Measurements from ENCODE around the gene KIR2DL1. TPM values are rescaled to one million over a fixed set of nuclear protein-coding genes. Genes with fewer than 3 reads are reported as not detected.
"Not testable (repeated sequence)": the region's sequence is repeated elsewhere in the genome, so short reads cannot be mapped to it uniquely, and the experiment has no call there.

Gene KIR2DL1
- total and polyA plus RNA-seq, 4 experiments from 2014 or later, result 0.15 TPM; not detected in 3

- H3K27me3 Mint-ChIP-seq, result peaks cover 8 to 13% of the 10 kb centered on the region in 2 donors
- H3K4me3 Mint-ChIP-seq; DNase-seq; H3K9me3 Mint-ChIP-seq; CTCF ChIA-PET (ENCODE audit: partially characterized antibody); H3K4me1 ChIP-seq (ENCODE audit: insufficient read depth, low read length); H3K4me1 Mint-ChIP-seq; H3K36me3 Mint-ChIP-seq; POLR2A ChIA-PET (ENCODE audit: partially characterized antibody); H3K27ac ChIP-seq (ENCODE audit: low read depth, low read length); H3K27me3 ChIP-seq (ENCODE audit: insufficient read depth, low read length); H3K27ac Mint-ChIP-seq; H3K9me3 ChIP-seq (ENCODE audit: control insufficient read depth in 1 of 2, low read length in 2 of 2); intact Hi-C loops (cut with micrococcal nuclease); H3K4me3 ChIP-seq (ENCODE audit: low read length in 2 of 2); H3K36me3 ChIP-seq (ENCODE audit: insufficient read depth, low read length): not testable (repeated sequence)
Observed at GRCh38 chr19:54772666-54773065, 3.1 kb downstream of the KIR2DL1 start.

- H3K4me1 ChIP-seq (ENCODE audit: insufficient read depth, low read length); H3K9me3 Mint-ChIP-seq; H3K27ac Mint-ChIP-seq; DNase-seq; H3K4me1 Mint-ChIP-seq; H3K27me3 ChIP-seq (ENCODE audit: insufficient read depth, low read length); POLR2A ChIA-PET (ENCODE audit: partially characterized antibody); H3K27ac ChIP-seq (ENCODE audit: low read depth, low read length); H3K9me3 ChIP-seq (ENCODE audit: control insufficient read depth in 1 of 2, low read length in 2 of 2); H3K36me3 ChIP-seq (ENCODE audit: insufficient read depth, low read length); H3K4me3 Mint-ChIP-seq; H3K4me3 ChIP-seq (ENCODE audit: low read length in 2 of 2); H3K36me3 Mint-ChIP-seq; intact Hi-C loops (cut with micrococcal nuclease): not testable (repeated sequence)
- CTCF ChIA-PET (ENCODE audit: partially characterized antibody), result interaction anchor here (1.4 kb wide), 1 partner anchor 21 kb away, joined by 3 read pairs; no protein-coding TSS in a partner anchor
- peaks cover 9 to 10% of the 10 kb centered on the region in 2 donors for H3K27me3 Mint-ChIP-seq
Observed at GRCh38 chr19:54775095-54775815, 5.7 kb downstream of the KIR2DL1 start.

- DNase-seq; POLR2A ChIA-PET (ENCODE audit: partially characterized antibody); H3K36me3 Mint-ChIP-seq; H3K27ac Mint-ChIP-seq; H3K9me3 Mint-ChIP-seq; H3K27me3 ChIP-seq (ENCODE audit: insufficient read depth, low read length); H3K4me1 Mint-ChIP-seq; H3K9me3 ChIP-seq (ENCODE audit: control insufficient read depth in 1 of 2, low read length in 2 of 2); H3K4me3 Mint-ChIP-seq; H3K27ac ChIP-seq (ENCODE audit: low read depth, low read length); H3K4me3 ChIP-seq (ENCODE audit: low read length in 2 of 2); H3K36me3 ChIP-seq (ENCODE audit: insufficient read depth, low read length); intact Hi-C loops (cut with micrococcal nuclease); H3K4me1 ChIP-seq (ENCODE audit: insufficient read depth, low read length): not testable (repeated sequence)
- peaks cover 8 to 10% of the 10 kb centered on the region in 2 donors for H3K27me3 Mint-ChIP-seq
- CTCF ChIA-PET (ENCODE audit: partially characterized antibody), result interaction anchor here (1.4 kb wide), 1 partner anchor 20 kb away, joined by 3 read pairs; no protein-coding TSS in a partner anchor
Observed at GRCh38 chr19:54775830-54776229, 6.2 kb downstream of the KIR2DL1 start.

- H3K36me3 Mint-ChIP-seq; H3K9me3 ChIP-seq (ENCODE audit: control insufficient read depth in 1 of 2, low read length in 2 of 2); intact Hi-C loops (cut with micrococcal nuclease); H3K27ac ChIP-seq (ENCODE audit: low read depth, low read length); POLR2A ChIA-PET (ENCODE audit: partially characterized antibody); CTCF ChIA-PET (ENCODE audit: partially characterized antibody); DNase-seq; H3K4me3 Mint-ChIP-seq; H3K36me3 ChIP-seq (ENCODE audit: insufficient read depth, low read length); H3K27me3 ChIP-seq (ENCODE audit: insufficient read depth, low read length); H3K4me1 Mint-ChIP-seq; H3K4me3 ChIP-seq (ENCODE audit: low read length in 2 of 2); H3K4me1 ChIP-seq (ENCODE audit: insufficient read depth, low read length); H3K27ac Mint-ChIP-seq: not testable (repeated sequence)
- H3K9me3 Mint-ChIP-seq, result peaks cover 0 to 22% (median 10%) of the 10 kb centered on the region in 8 donors
- H3K27me3 Mint-ChIP-seq, result peaks cover 10 to 11% of the 10 kb centered on the region in 2 donors
Observed at GRCh38 chr19:54777851-54778250, 8.3 kb downstream of the KIR2DL1 start.

- not testable (repeated sequence) for DNase-seq
Observed at GRCh38 chr19:54778896-54779295, 9.3 kb downstream of the KIR2DL1 start.

GRCh38 chr19:54782916-54783315, 13.3 kb downstream of the KIR2DL1 start:
- H3K36me3 ChIP-seq (ENCODE audit: insufficient read depth, low read length); H3K36me3 Mint-ChIP-seq; H3K27ac Mint-ChIP-seq; POLR2A ChIA-PET (ENCODE audit: partially characterized antibody); H3K27me3 ChIP-seq (ENCODE audit: insufficient read depth, low read length); H3K4me1 ChIP-seq (ENCODE audit: insufficient read depth, low read length); H3K4me3 ChIP-seq (ENCODE audit: low read length in 2 of 2); H3K27ac ChIP-seq (ENCODE audit: low read depth, low read length); H3K4me3 Mint-ChIP-seq; H3K4me1 Mint-ChIP-seq; CTCF ChIA-PET (ENCODE audit: partially characterized antibody); intact Hi-C loops (cut with micrococcal nuclease); DNase-seq; H3K9me3 ChIP-seq (ENCODE audit: control insufficient read depth in 1 of 2, low read length in 2 of 2): not testable (repeated sequence)
- H3K27me3 Mint-ChIP-seq, result peaks cover 17 to 19% of the 10 kb centered on the region in 2 donors
- peaks cover 0 to 22% (median 10%) of the 10 kb centered on the region in 8 donors for H3K9me3 Mint-ChIP-seq

More at GRCh38 chr19:54778896-54779295, 9.3 kb downstream of the KIR2DL1 start:
- H3K36me3 Mint-ChIP-seq; H3K4me1 Mint-ChIP-seq; intact Hi-C loops (cut with micrococcal nuclease); POLR2A ChIA-PET (ENCODE audit: partially characterized antibody); H3K9me3 ChIP-seq (ENCODE audit: control insufficient read depth in 1 of 2, low read length in 2 of 2); H3K27ac ChIP-seq (ENCODE audit: low read depth, low read length); H3K27ac Mint-ChIP-seq; H3K27me3 ChIP-seq (ENCODE audit: insufficient read depth, low read length); H3K36me3 ChIP-seq (ENCODE audit: insufficient read depth, low read length); H3K4me3 Mint-ChIP-seq; H3K4me3 ChIP-seq (ENCODE audit: low read length in 2 of 2); CTCF ChIA-PET (ENCODE audit: partially characterized antibody); H3K4me1 ChIP-seq (ENCODE audit: insufficient read depth, low read length): not testable (repeated sequence)
- Mint-ChIP-seq H3K9me3 (peaks cover 0 to 22% (median 10%) of the 10 kb centered on the region in 8 donors), H3K27me3 (peaks cover 15% of the 10 kb centered on the region in 2 donors)

- H3K27ac Mint-ChIP-seq; POLR2A ChIA-PET (ENCODE audit: partially characterized antibody); intact Hi-C loops (cut with micrococcal nuclease); DNase-seq; H3K4me1 ChIP-seq (ENCODE audit: insufficient read depth, low read length); H3K36me3 Mint-ChIP-seq; CTCF ChIA-PET (ENCODE audit: partially characterized antibody); H3K4me1 Mint-ChIP-seq; H3K27ac ChIP-seq (ENCODE audit: low read depth, low read length); H3K4me3 ChIP-seq (ENCODE audit: low read length in 2 of 2); H3K27me3 ChIP-seq (ENCODE audit: insufficient read depth, low read length); H3K4me3 Mint-ChIP-seq; H3K36me3 ChIP-seq (ENCODE audit: insufficient read depth, low read length); H3K9me3 ChIP-seq (ENCODE audit: control insufficient read depth in 1 of 2, low read length in 2 of 2): not testable (repeated sequence)
- Mint-ChIP-seq H3K27me3 (peaks cover 13 to 22% of the 10 kb centered on the region in 2 donors), H3K9me3 (peaks cover 0 to 16% (median 7%) of the 10 kb centered on the region in 8 donors)
Observed at GRCh38 chr19:54786091-54786723, 16.6 kb downstream of the KIR2DL1 start.
